Psoas muscle (tissue), 8 donors: ENCODE measurements around the gene PPOX. TPM values are rescaled to one million over a fixed set of nuclear protein-coding genes. Genes with fewer than 3 reads are reported as not detected.
A peak's percentile ranks its signal among the peaks of the same experiment; 100 is the strongest.

Experiments used
- ATAC-seq, 4 donors: fragments of 200-7000 bp; cut with Tn5 transposase; one replicate each; pipeline ENCODE4 v1.9.1; 2020; ENCODE audit warnings: moderate library complexity in 3 of 4, mild to moderate bottlenecking in 2 of 4
- DNase-seq, 2 donors: peaks; one replicate each; pipeline ENCODE4 v3.0.0-alpha.2; 2020
- H3K27ac ChIP-seq: fragments of 200-600 bp; one replicate; pipeline ENCODE4 v1.8.0; 2022
- H3K27me3 ChIP-seq, 3 donors: fragments of 200-600 bp in 1 of 3; one replicate each; pipeline versions ENCODE4 v1.6.1 to v1.8.0; 2013 to 2022; ENCODE audit warnings: low read length in 2 of 3, mild to moderate bottlenecking in 2 of 3, moderate library complexity in 1 of 3; ENCODE audit not compliant: insufficient read depth in 3 of 3
- H3K36me3 ChIP-seq, 2 donors: fragments of 200-600 bp in 1 of 2; one replicate each; pipeline versions ENCODE4 v1.6.1 to v1.8.0; 2013 to 2022; ENCODE audit warnings: low read depth in 1 of 2, mild to moderate bottlenecking in 1 of 2, moderate library complexity in 1 of 2; ENCODE audit not compliant: insufficient read depth in 1 of 2
- H3K4me1 ChIP-seq: fragments of 200-600 bp; one replicate; pipeline ENCODE4 v1.8.0; 2022
- H3K4me3 ChIP-seq: fragments of 200-600 bp; one replicate; pipeline ENCODE4 v1.8.0; 2022; ENCODE audit warnings: mild to moderate bottlenecking
- H3K9me3 ChIP-seq: fragments of 200-600 bp; one replicate; pipeline ENCODE4 v1.8.0; 2022
- CTCF ChIP-seq: fragments of 200-600 bp; IDR thresholded peaks from one replicate; pipeline ENCODE4 v1.8.0; 2022; ENCODE audit warnings: antibody characterized with exemption
- WGBS, 3 donors: extraction: QIAGEN DNeasy Blood & Tissue Kit; methylation state at CpG; one replicate each; pipeline versions ENCODE4 v1.1.6 to v1.1.7; 2013; 5-methylcytosine and 5-hydroxymethylcytosine counted together
- intact Hi-C, 2 donors: fragments of 100-400 bp; cut with DNase I; formaldehyde crosslinking; loops; one replicate each; pipeline versions ENCODE4 v1.11.0 to v1.14.2; 2022
- polyA plus RNA-seq, 3 donors: library from polyadenylated mRNA; stranded (reverse); fragments of 200-250 nt; gene quantifications; one replicate each; pipeline ENCODE4 v1.2.3, GENCODE V29; 2013
- total RNA-seq, 4 donors: library from RNA; stranded (reverse); fragmentation: NEBNext Ultra II Directional in 2 of 4; extraction: Animal tissue kit (Norgen Biotek cat#: 25700) in 2 of 4; gene quantifications; one replicate each; pipeline versions ENCODE4 v1.2.1 to v1.2.4, GENCODE V29; 2021 to 2023
- donor health status: healthy with polysubstance abuse.
- donor health status: DM: no; HTN: no; CAD: no; lungs with moderate emphysema.
- donor health status: Bipolar disorder and iron deficiency.
- donor health status: healthy.
- donor health status: DM: yes; HTN: yes; CAD: no.
- donor health status: DM: no; HTN: no; CAD: no.
- donor health status: DM: no; HTN: no; CAD: no.
- donor health status: DM: yes; HTN: yes; CAD: no.

The PPOX gene
- total and polyA plus RNA-seq, 7 donors = 4.8 to 13.1 (median 7.4) TPM

GRCh38 chr1:161192476-161193465 is 26.5 kb downstream of the PPOX start:
- Histone ChIP-seq H3K4me1 (peaks cover 4% of the 10 kb centered on the region), H3K36me3 (no peaks in the 10 kb centered on the region), H3K9me3 (no peaks in the 10 kb centered on the region), H3K27me3 (no peaks in the 10 kb centered on the region), H3K27ac (peak overlapping the region; percentile 15), H3K4me3 (no peak overlapping the region)
- DNase-seq = peak; percentile 57 to 61
- TF ChIP-seq CTCF = peak; percentile 85
- ATAC-seq = peak; percentile 64 to 85 (median 64)
- 56 to 58% (median 56%) methylated on average over 15 of the region's 15 CpGs for WGBS, 3 donors
- intact Hi-C loops = loop anchor here in 1 of 2 donors (5.0 kb wide), 1 partner anchor 190 kb away; no protein-coding TSS in a partner anchor

- peak overlapping the region; percentile 37 for H3K4me3 ChIP-seq
- ATAC-seq (peak; percentile 82 to 85 (median 84)), DNase-seq (peak; percentile 70 to 85)
- H3K36me3 ChIP-seq = no peaks in the 10 kb centered on the region
- peak overlapping the region; percentile 42 for H3K27ac ChIP-seq
- peaks cover 13% of the 10 kb centered on the region for H3K4me1 ChIP-seq
- intact Hi-C loops = loop anchor here in 1 of 2 donors (5.0 kb wide), 1 partner anchor 189 kb away; no protein-coding TSS in a partner anchor
- WGBS, 3 donors = 45 to 54% (median 52%) methylated on average over 21 of the region's 21 CpGs
- H3K27me3 ChIP-seq = no peaks in the 10 kb centered on the region
- no peaks in the 10 kb centered on the region for H3K9me3 ChIP-seq
- peak; percentile 27 for TF ChIP-seq CTCF
Measured at GRCh38 chr1:161193561-161194235, 27.5 kb downstream of the PPOX start.

GRCh38 chr1:161195171-161195570 is 28.9 kb downstream of the PPOX start:
- no peak for TF ChIP-seq CTCF
- no peaks in the 10 kb centered on the region for H3K9me3 ChIP-seq
- H3K27ac ChIP-seq = no peak overlapping the region
- intact Hi-C loops = no loop called here
- DNase-seq (no peak), ATAC-seq (no peak)
- H3K36me3 ChIP-seq = no peaks in the 10 kb centered on the region
- peak overlapping the region; percentile 16 for H3K4me3 ChIP-seq
- H3K4me1 ChIP-seq = peaks cover 16% of the 10 kb centered on the region
- no peaks in the 10 kb centered on the region for H3K27me3 ChIP-seq
- WGBS, 3 donors = 87 to 89% (median 87%) methylated on average over 4 of the region's 4 CpGs

- no peak for DNase-seq
- peaks cover 16% of the 10 kb centered on the region for H3K4me1 ChIP-seq
Measured at GRCh38 chr1:161196111-161196510, 29.9 kb downstream of the PPOX start.

More at GRCh38 chr1:161196111-161196510, 29.9 kb downstream of the PPOX start:
- no peaks in the 10 kb centered on the region for H3K9me3 ChIP-seq
- no peak for ATAC-seq
- H3K27me3 ChIP-seq = no peaks in the 10 kb centered on the region
- H3K27ac ChIP-seq = peak overlapping the region; percentile 78
- H3K4me3 ChIP-seq = peak overlapping the region; percentile 64
- no peak for TF ChIP-seq CTCF
- no peaks in the 10 kb centered on the region for H3K36me3 ChIP-seq
- WGBS, 3 donors = 90 to 94% (median 90%) methylated on average over 7 of the region's 7 CpGs
- intact Hi-C loops = no loop called here
